Measurements from ENCODE around the gene RHBDD2. TPM values are rescaled to one million over a fixed set of nuclear protein-coding genes. Genes with fewer than 3 reads are reported as not detected.

The RHBDD2 gene
- polyA plus RNA-seq, 3 donors: 34.1 to 54.6 (median 53.1) TPM

- no peak overlapping the region for H3K27ac ChIP-seq (ENCODE audit: low read depth in 1 of 2, low read length in 2 of 2)
- H3K36me3 ChIP-seq (replicated peaks in 1 of 2; ENCODE audit: control insufficient read depth in 1 of 2, insufficient read depth in 2 of 2, low read length in 2 of 2): peaks cover 62 to 78% of the 10 kb centered on the region in 2 donors
- H3K4me3 ChIP-seq (replicated peaks in 1 of 3; ENCODE audit: low read depth in 2 of 3, low read length in 3 of 3): no peak overlapping the region
- H3K4me1 ChIP-seq (ENCODE audit: control insufficient read depth in 1 of 2, insufficient read depth in 2 of 2, low read length in 2 of 2): peaks cover 9 to 10% of the 10 kb centered on the region in 2 donors
- Mint-ChIP-seq H3K4me3 (no peak overlapping the region), H3K9me3 (peaks cover 0 to 3% (median 0%) of the 10 kb centered on the region in 7 donors), H3K27ac (no peak overlapping the region), H3K4me1 (peaks cover 9% of the 10 kb centered on the region), H3K36me3 (peaks cover 63 to 83% of the 10 kb centered on the region in 2 donors), H3K27me3 (ENCODE audit: low read depth in 3 of 3) (peaks cover 0 to 3% (median 3%) of the 10 kb centered on the region in 3 donors)
- peaks cover 10% of the 10 kb centered on the region for H3K79me2 ChIP-seq (ENCODE audit: insufficient read depth, low read length)
- H3K9ac ChIP-seq (ENCODE audit: insufficient read depth, low read length, poor library complexity, severe bottlenecking): no peak overlapping the region
- TF ChIP-seq, protein P1, sequence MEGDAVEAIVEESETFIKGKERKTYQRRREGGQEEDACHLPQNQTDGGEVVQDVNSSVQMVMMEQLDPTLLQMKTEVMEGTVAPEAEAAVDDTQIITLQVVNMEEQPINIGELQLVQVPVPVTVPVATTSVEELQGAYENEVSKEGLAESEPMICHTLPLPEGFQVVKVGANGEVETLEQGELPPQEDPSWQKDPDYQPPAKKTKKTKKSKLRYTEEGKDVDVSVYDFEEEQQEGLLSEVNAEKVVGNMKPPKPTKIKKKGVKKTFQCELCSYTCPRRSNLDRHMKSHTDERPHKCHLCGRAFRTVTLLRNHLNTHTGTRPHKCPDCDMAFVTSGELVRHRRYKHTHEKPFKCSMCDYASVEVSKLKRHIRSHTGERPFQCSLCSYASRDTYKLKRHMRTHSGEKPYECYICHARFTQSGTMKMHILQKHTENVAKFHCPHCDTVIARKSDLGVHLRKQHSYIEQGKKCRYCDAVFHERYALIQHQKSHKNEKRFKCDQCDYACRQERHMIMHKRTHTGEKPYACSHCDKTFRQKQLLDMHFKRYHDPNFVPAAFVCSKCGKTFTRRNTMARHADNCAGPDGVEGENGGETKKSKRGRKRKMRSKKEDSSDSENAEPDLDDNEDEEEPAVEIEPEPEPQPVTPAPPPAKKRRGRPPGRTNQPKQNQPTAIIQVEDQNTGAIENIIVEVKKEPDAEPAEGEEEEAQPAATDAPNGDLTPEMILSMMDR (IDR thresholded peaks at IDR 0.05): no peak
- H2AFZ ChIP-seq (ENCODE audit: insufficient read depth, low read depth, low read length, poor library complexity, severe bottlenecking): no peak overlapping the region
- no peaks in the 10 kb centered on the region for H4K20me1 ChIP-seq (ENCODE audit: insufficient read depth, low read length)
- no peaks in the 10 kb centered on the region for H3K27me3 ChIP-seq (ENCODE audit: control insufficient read depth in 2 of 2, insufficient read depth in 2 of 2, low read length in 2 of 2)
- intact Hi-C loops (cut with micrococcal nuclease): no loop called here
- no peak for DNase-seq
- no peaks in the 10 kb centered on the region for H3K9me3 ChIP-seq (replicated peaks in 1 of 2; ENCODE audit: control insufficient read depth in 1 of 2, insufficient read depth in 1 of 2, low read length in 2 of 2)
- WGBS (ENCODE audit: insufficient coverage): 96% methylated on average over 4 of the region's 5 CpGs
- no peak overlapping the region for H3K4me2 ChIP-seq (replicated peaks; ENCODE audit: extremely low read depth, low read length, poor library complexity, severe bottlenecking)
Measured at GRCh38 chr7:75884476-75884875, 5.6 kb downstream of the RHBDD2 start.

DNA sequence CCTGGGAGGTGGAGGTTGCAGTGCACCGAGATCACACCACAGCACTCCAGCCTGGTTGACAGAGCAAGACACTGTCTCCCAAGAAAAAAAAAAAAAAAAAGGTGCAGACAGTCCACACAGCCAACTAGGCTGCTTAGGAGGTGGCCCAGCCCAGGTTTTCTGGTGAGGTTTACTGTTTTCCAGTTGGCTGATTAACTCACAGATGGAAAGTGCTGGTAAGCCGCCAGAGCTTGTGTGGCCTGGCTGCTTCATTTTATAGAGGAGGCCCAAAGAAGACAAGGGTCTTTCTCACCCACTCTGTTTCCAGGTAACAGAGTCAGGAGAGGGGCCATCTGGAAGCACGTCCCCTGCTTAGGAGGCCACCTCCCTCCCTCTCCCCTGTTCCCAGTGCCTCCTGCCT is 6.2 kb downstream of the RHBDD2 start:
- H3K79me2 ChIP-seq (ENCODE audit: insufficient read depth, low read length): peaks cover 5% of the 10 kb centered on the region
- TF ChIP-seq, protein P1 (IDR thresholded peaks at IDR 0.05): no peak
- intact Hi-C loops (cut with micrococcal nuclease): no loop called here
- no peaks in the 10 kb centered on the region for H3K27me3 ChIP-seq (ENCODE audit: control insufficient read depth in 2 of 2, insufficient read depth in 2 of 2, low read length in 2 of 2)
- no peak overlapping the region for H3K9ac ChIP-seq (ENCODE audit: insufficient read depth, low read length, poor library complexity, severe bottlenecking)
- Mint-ChIP-seq H3K9me3 (peaks cover 0 to 3% (median 0%) of the 10 kb centered on the region in 7 donors), H3K4me1 (peaks cover 3% of the 10 kb centered on the region), H3K36me3 (peaks cover 66 to 86% of the 10 kb centered on the region in 2 donors), H3K4me3 (no peak overlapping the region), H3K27ac (no peak overlapping the region), H3K27me3 (ENCODE audit: low read depth in 3 of 3) (peaks cover 0 to 3% (median 3%) of the 10 kb centered on the region in 3 donors)
- H4K20me1 ChIP-seq (ENCODE audit: insufficient read depth, low read length): no peaks in the 10 kb centered on the region
- no peak overlapping the region for H3K27ac ChIP-seq (ENCODE audit: low read depth in 1 of 2, low read length in 2 of 2)
- DNase-seq: no peak
- no peak overlapping the region for H3K4me3 ChIP-seq (replicated peaks in 1 of 3; ENCODE audit: low read depth in 2 of 3, low read length in 3 of 3)
- WGBS (ENCODE audit: insufficient coverage): 100% methylated on average over 1 of the region's 3 CpGs
- H2AFZ ChIP-seq (ENCODE audit: insufficient read depth, low read depth, low read length, poor library complexity, severe bottlenecking): no peak overlapping the region
- H3K4me2 ChIP-seq (replicated peaks; ENCODE audit: extremely low read depth, low read length, poor library complexity, severe bottlenecking): no peak overlapping the region
- peaks cover 62 to 78% of the 10 kb centered on the region in 2 donors for H3K36me3 ChIP-seq (replicated peaks in 1 of 2; ENCODE audit: control insufficient read depth in 1 of 2, insufficient read depth in 2 of 2, low read length in 2 of 2)
- H3K4me1 ChIP-seq (ENCODE audit: control insufficient read depth in 1 of 2, insufficient read depth in 2 of 2, low read length in 2 of 2): peaks cover 3 to 5% of the 10 kb centered on the region in 2 donors
- H3K9me3 ChIP-seq (replicated peaks in 1 of 2; ENCODE audit: control insufficient read depth in 1 of 2, insufficient read depth in 1 of 2, low read length in 2 of 2): no peaks in the 10 kb centered on the region
